Mucosa of gallbladder (tissue), 1 donor: ENCODE results near the gene RGS4. TPM values are rescaled to one million over a fixed set of nuclear protein-coding genes. Genes with fewer than 3 reads are reported as not detected.
A peak's percentile ranks its signal among the peaks of the same experiment; 100 is the strongest.

Experiments used
- DNase-seq: peaks from one replicate; pipeline ENCODE4 v3.0.0-alpha.2; 2020; ENCODE audit warnings: low spot score
- total RNA-seq: library from RNA; stranded (reverse); gene quantifications from one replicate; pipeline ENCODE4 v1.2.1, GENCODE V29; 2021
- donor health status: DM: no; HTN: no; CAD: no.

RGS4 gene
- total RNA-seq, result 7.6 TPM

DNA sequence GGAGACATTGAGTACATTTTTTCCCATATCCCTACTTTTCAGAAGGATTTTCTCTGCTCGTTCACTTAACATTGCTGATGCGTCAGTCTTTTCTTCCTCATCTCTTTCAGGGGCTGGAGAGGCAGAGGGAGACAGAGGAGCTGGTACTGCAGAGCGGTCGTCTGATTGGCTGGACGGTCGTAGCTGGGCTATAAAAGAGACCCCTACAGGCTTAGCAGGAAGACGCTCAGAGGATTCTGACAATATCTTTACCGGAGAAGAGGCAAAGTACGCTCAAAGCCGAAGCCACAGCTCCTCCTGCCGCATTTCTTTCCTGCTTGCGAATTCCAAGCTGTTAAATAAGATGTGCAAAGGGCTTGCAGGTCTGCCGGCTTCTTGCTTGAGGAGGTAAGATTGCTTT is at the start of gene RGS4:
TSS of gene RGS4 (plus strand) at position 220 of the 400 bp plus-strand sequence. CDS start at position 344, 124 bp downstream.
- DNase-seq, result peak; percentile 51

DNA sequence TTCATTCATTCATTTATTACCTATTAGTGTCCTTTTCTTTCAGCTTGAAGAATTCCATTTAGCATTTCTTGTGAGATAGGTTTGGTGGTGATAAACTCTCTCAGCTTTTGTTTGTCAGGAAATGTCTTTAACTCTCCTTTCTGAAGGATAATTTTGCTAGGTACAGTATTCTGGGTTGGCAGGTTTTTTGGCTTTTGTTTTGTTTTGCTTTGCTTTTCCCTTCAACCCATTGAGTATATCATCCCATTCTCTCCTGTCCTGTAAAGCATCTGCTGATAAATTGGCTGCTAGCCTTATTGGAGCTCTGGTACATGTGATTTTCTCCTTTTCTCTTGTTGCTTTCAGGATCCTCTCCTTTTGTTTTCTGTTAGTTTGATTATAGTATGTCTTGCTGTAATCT is 47.0 kb upstream of the RGS4 start:
- DNase-seq, result no peak

DNA sequence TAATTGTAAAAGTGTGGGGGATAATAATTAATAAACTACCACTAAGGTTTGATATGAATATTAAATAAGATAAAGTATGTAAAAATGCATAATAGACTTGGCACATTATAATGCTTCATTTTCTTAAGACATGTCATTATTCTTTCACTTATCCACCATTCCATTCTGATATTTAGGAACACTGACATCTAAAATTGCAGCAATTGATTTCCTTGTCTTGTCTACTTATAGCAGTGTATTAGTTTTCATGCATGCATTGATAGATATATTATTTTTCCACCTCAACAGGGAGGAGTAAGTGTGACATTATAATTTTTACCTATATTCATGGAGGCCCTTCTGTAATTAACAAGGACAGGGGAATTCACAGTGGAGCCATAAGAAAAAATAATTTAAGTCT is 41.6 kb upstream of the RGS4 start:
- DNase-seq, result no peak

DNA sequence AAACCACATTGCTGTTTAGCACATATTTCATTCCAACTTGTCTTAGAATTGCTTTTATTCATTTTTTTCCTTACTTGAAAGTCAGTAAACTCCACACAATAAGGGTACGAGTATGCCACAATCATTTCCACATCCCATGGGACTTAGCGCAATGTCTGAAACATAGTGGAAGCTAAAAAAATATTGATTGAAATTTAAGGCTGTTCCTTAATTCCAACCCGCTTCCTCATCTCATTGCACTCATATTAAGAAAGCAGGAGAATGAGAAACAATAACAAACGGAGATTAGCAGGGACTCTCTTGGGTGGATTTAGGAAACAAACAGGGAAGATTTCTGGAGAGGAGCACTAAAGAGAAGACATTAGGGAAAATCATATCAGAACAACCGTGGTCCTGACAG is 39.3 kb upstream of the RGS4 start:
- no peak for DNase-seq

DNA sequence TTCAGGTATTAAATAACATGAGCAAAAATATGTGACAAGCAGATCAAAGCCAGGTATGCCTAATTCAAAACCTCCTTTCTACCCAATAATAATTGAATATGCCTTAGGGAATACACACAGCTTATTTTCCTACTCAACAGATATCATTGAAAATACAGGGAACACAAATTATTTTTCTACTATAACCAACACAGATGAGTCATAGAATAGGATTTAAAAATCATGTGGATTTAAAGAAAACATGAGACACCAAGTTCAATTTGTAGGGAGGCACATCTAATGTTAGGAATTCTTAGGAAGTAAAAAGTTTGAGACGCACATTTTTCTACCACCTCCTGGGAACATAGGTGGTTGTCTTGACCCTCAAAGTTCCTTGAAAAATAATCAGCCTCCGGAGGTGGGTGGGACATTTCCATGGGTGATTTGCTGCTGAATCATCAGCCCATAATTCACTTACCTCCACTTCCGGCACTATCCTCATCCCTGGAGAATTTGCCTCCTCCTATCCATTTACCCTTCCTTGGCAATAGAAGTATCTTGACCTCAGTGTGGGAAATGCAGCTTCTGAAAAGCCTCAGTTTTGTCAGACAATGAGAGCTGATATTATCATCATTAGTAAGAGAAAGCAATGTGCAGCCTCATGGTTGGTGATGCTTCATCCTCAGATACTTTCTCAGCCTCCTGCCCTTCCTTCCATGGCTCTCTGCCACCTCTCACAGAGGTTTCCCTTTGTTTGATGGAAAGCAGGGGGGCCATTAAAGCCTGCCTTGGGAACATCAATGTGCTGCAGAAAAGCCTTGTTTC is 33.5 kb upstream of the RGS4 start:
- DNase-seq, result no peak

DNA sequence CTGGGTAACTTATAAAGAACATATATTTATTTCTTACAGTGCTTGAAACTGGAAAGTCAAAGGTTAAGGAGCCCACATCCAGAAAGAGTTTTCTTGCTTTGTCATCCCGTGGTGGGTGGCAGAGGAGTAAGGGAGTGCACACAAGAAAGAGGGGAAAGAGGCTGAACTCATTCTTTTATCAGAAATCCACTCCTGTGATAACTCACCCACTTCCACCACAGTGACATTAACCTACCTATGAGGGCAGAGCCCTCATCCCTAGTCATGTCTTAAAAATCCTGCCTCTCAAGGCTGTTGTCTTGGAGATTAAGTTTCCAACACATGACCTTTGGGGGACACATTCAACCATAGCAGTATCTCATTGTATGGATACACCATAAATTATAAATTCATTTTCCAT is 32.5 kb upstream of the RGS4 start:
- no peak for DNase-seq

DNA sequence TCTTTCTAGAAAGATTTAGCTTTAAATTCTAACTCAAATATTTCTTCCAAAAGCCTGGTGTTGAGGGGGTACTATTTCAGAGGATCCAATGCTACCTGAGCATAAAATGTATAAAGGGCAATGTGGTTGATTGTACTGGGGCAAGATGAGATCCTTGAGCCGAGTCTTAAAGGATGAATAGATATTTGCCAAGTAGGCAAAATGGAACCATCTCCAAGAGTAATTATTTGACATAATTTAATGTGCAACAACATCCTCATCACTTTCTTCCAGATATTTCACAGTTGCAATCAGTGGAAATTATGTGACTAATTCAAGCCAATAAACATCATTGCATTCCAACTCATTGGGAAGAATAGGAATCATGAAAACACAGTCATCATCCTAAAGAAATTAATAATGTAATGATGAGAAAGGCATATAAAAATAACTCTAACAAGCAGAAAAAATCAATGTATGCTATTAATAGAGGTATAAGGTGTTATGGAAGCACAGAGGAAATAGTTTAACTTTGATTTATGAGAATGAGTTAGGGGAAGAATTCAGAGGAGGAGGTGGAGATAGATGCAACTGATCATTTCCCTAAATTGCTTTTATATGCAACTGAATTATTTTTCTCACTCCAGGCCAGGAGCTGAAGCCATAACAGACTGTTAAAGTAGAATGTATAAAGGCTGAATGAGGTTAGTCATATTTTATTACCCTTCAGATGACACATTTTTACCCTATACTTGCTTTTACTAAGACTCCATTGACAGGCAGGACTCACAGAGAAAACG is 30.0 kb upstream of the RGS4 start:
- DNase-seq, result no peak

DNA sequence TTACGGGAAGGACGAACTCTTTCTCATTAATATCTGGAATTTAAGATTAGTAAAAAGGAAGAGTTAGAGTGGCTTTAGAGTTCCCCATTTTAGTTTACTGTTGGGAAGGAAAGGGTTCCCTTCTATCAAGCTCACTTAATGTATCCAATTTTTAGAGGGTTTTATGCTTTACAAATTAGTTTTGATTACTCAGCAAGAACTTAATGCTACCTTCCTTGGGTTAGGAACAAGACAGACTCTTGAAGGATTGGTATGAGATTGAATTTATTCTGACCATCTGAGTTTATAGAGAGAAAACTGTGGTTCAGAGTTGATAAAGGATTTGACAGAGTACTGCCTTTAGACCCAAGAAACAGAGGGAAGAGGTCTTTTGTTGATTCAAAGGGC is 29.5 kb upstream of the RGS4 start:
- DNase-seq, result no peak

DNA sequence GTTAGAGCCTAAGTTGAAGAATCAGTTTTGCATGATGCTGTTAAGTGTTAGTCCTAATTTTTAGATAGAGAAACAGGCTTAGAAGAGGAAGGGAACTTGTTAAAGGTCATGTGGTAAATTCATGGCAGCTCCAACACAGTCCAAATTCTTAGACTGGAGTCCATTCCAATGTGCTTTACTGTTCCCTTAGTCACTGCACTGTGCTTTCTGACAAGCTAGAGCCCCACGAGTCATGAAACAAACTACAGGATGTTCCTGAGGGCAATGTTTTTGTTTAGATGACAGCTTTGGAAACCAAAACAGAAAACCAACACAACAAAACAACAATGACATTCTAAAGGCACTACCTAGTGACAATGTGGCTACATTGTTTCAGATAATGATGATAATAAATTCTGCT is 23.1 kb upstream of the RGS4 start:
- no peak for DNase-seq

DNA sequence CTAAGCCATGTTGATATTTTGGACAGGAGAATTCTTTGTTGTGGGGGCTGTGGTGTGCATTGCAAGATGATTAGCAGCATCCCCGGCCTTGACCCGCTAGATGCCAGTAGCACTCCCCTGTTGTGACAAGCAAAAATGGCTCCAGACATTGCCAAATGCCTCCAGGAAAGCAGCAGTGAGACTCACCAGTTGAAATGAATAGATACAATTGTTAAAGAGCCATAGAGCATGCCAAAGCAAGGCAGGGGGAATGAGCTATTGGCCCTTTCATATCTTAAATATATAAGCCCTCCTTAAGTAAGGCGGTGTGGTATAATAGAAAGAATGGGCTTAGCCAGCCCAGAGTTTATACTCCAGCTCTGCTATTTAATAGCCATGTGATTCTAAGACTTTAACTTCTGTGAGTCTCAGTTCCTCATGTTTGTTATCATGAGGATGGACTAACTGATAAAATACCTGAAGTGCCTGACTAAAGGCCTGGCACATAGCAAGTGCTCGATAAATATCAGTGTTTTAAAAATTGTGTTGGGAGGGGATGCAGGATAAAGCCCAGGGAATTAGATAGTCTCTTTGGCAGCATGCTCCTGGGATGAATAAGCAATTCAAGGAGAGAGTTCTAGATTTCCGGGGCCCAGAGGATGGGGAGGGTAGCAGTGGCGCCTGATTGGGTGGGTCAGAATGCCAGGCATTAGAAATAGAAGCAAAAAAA is 21.1 kb upstream of the RGS4 start:
- DNase-seq, result no peak

DNA sequence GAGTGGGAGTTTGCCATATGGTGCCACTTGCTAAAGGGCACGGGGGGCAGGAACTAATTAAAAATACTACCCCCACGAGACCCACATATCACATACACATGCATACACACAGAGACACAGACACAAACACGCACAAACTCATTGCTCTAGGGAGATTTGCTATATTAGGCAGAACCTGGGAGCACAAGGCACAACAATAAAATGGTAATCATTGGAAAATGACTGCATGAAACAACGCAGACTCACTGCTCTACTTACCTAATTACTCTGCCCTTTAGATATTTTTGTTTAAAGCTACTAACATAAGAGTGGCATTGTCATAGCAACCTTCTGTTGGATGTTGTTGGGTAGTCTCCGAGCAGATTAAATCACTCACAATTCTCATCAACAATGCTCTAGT is 20.3 kb upstream of the RGS4 start:
- DNase-seq, result no peak

DNA sequence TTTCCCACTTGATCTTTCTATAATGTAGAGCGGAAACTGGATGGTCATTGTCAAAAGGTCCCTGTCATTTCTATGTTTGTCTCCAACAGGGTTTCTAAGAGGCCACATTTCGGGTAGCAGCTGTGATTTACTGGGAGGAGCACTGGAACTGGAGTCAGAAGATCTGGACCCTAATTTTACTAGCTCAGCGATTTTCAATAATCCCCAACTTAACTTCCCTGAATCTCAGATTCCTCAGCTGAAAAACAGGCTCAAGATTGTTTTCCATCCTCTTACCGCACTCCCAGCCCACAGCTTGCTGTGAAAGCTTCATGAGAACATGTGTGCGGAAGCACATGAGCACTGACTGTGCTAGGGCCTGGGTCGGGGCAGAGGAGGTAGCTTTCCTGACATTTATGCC is 19.9 kb upstream of the RGS4 start:
- DNase-seq, result no peak

DNA sequence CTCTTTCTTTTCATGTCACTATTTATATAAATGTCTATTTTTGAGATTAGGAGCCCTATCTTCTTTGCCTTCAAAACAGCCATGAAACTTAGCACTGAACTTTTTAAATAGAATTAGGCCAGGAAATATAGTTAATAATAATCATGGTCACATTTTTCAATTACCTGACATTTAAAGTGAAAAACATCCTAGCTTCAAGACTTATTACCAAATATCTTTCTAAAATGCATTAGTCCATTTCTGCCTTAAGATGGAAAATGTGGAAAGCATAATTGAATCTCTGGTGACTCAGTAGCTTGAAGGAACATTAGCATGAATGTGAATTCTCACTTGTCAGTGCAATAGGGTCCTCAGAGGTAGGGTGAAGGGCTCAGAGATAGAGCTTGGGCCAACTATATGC is 18.7 kb upstream of the RGS4 start:
- DNase-seq, result no peak

DNA sequence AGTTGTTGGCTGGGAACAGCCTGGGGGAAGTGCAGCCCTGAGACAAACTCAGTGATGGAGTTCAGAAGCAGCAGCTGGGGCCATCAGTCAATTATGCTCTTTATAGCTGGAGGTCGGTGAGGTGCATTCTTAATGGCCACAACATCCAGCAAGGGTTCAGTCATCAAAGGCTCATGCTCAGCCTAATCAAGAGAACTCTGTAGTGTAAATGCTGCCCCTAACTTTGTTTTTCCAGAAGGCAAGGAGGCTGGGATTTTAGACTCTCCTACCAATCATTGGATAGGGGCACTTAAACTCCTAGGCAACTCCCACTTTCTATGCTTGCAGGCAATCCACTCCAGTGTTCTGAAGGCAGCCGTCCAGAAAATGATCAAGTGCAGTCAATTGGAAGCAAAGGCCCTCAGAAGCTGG is 15.0 kb upstream of the RGS4 start:
- DNase-seq, result no peak

DNA sequence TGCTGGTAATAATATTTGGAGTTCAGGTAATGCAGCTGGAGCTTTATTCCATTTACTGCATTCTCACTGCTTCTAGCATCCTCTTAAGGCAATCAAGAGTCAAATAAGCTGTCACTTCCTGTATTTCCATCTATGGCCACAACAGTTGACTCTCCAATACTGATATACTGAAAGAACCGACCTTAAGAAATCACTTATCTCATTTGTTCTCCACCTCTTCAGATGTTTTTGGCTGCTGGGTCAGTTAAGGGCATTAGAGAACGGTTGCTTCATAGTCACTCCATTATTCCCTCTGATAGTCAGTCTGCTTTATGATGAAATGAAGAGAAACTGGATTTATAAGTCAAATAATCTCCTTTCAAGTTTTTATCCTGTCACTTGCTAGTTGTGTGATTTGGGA is 14.2 kb upstream of the RGS4 start:
- no peak for DNase-seq

DNA sequence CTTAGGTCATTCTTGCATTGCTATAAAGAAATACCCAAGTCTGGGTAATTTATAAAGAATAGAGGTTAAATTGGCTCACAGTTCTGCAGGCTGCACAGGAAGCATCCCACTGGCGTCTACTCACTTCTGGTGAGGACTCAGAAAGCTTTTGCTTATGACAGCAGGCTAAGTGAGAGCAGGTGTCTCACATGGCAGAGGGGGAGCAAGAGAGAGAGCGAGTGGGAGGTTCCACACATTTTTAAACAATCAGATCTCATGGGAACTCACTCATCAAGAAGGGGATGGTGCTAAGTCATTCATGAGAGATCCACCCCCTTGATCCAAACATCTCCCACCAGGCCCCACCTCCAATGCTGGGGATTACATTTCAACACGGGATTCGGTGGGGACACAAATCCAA is 13.6 kb upstream of the RGS4 start:
- DNase-seq, result no peak

DNA sequence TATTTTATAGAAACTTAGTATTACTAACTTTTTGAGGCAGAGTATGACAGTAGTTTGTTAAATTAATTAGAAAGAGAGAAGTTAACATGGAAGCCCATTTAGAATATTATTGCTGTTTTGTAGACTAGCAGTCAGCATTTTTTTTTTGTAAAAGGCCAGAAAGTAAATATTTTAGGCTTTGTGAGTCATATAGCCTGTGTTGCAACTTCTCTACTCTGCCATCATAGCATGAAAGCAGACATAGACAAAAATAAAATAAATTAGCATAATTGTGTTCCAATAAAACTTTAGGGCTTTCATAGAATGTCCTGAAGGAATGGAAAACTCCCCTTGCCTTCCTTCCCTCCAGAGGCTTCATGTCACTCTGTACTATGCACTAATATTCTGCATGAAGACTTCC is 12.3 kb upstream of the RGS4 start:
- no peak for DNase-seq

DNA sequence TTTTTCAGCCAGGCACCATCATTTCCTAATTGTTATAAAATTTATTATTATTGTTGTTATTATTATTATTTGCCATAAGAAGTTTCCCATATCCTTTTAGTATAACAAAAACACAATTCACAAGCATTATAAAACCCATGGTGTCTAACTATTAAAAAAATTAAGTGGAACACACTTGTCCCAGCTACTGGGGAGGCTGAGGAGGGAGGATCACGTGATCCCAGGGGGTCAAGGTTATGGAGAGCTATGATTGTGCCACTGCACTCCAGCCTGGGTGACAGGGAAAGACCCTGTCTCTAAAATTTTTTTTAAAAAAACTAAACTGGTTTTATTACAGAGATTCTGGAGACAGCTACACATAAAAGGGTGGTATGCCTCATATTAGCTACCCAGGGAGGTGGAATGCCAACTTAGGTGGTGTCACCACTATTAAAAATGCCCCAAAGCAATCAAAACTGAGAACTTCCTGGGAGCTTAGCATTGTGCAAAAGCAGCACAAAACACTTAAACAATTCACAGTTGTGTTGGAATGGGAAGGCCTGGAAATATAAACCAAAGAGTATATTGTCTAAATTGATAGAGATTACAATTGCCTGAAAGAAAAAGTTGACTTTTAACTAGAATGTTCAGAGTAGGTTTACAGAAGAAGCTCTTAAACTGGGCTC is 8.7 kb upstream of the RGS4 start:
- no peak for DNase-seq

DNA sequence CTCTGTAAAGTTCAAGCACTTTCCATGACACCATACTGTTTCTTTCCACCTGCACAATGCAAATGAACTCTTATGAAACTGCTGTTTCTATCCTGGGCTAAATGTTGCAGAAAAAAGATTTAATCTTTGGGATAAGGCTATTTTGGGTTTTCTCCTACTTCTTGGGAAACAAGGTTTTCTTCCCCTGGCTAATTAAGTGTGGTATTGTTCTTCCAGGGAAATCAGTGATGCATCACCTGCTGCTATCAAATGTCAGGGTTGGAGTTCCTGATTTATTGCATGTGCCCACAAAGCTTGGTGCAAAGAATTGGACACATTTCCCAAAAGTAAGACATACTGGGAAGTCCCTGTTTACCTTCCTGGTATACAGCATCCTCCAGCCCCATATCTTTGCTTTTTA is 6.0 kb upstream of the RGS4 start:
- no peak for DNase-seq

DNA sequence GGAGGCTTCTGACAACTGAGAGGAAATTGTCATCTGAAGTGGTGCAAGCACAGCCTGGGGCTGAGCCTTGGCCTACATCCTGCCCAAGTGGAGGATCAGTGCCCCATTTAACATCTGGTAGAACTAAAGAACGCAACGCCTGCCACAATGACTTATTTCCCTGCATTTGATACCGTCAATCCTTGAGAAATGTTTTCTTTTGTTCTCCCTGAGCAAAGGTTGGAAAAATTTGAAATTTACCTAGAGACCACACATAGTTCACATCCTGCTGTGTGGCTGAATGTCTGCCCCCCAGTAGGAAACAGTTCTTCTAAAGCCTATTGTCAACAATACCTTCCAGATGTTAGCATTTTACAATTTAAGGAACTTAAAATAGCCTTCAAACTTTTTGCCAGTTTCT is 5.6 kb upstream of the RGS4 start:
- DNase-seq, result no peak

DNA sequence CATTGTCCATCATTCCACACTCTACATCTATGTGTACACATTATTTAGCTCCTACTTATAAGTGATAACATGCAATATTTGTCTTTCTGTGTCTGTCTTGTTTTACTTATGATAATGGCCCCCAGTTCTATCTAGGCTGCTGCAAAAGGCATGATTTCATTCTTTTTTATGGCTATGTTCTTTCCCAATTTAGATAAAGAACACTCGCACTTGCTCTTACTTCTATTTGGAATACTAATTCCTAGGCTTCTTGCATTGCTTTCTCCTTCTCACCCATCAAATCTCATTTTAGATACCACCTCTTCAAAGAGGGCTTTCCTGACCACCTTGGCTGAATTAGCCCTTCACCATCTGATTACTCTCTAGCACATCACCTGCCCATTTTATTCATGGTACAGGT is 3.0 kb upstream of the RGS4 start:
- DNase-seq, result no peak

DNA sequence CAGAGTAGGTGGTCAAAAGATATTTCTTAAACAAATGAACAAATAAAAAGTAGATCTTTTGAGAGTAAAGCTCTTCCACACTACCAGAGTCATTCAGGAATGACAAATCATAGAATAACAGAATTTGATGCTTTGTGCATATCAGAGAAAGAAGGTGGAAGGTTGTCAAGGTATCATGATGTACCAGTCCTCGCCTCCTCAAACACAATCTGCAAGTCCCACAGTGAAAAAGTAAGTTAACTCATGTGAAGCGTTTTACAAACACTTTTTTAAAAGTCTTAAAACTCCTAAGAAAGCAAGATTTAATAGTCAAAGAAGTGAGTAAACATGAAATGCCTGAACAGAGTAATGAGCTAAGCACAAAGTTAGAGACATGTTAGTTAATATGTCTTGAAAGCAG is 2.5 kb upstream of the RGS4 start:
- DNase-seq, result no peak
